ENCODE measurements around the gene ADGRG7. TPM values are rescaled to one million over a fixed set of nuclear protein-coding genes. Genes with fewer than 3 reads are reported as not detected.

Gene ADGRG7
- total and polyA plus RNA-seq, 10 donors, result not detected

DNA sequence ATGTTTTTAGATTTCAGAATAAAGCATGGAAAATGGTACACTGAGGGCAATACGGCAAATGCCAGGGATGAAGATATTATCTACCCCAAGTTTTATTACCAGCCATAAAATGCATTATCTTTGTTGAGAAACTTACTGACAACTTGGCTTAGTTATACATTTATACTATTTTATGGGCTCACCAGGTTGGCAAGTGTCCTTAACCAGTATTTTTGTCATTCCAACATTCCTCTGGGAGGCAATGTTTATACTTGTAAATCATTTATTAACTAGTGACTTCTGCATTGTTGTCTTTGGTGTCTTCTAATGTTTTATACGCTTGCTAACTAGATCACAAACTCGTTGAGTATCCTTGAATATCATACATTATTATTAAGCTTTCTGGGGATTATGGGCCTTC lies 18.0 kb upstream of the ADGRG7 start:
- Histone ChIP-seq H3K27ac (no peak overlapping the region), H3K36me3 (no peaks in the 10 kb centered on the region), H3K27me3 (replicated peaks in 1 of 7) (no peaks in the 10 kb centered on the region), H3K4me1 (peaks cover 0 to 8% (median 2%) of the 10 kb centered on the region in 6 donors), H3K4me3 (no peak overlapping the region), H3K9me3 (no peaks in the 10 kb centered on the region)
- WGBS, 5 donors, result 72 to 92% (median 77%) methylated on average over 3 of the region's 3 CpGs
- no peak for TF ChIP-seq POLR2AphosphoS5 (IDR thresholded peaks at IDR 0.05)
- no peak for TF ChIP-seq POLR2A (IDR thresholded peaks at IDR 0.05)
- TF ChIP-seq, protein P1, sequence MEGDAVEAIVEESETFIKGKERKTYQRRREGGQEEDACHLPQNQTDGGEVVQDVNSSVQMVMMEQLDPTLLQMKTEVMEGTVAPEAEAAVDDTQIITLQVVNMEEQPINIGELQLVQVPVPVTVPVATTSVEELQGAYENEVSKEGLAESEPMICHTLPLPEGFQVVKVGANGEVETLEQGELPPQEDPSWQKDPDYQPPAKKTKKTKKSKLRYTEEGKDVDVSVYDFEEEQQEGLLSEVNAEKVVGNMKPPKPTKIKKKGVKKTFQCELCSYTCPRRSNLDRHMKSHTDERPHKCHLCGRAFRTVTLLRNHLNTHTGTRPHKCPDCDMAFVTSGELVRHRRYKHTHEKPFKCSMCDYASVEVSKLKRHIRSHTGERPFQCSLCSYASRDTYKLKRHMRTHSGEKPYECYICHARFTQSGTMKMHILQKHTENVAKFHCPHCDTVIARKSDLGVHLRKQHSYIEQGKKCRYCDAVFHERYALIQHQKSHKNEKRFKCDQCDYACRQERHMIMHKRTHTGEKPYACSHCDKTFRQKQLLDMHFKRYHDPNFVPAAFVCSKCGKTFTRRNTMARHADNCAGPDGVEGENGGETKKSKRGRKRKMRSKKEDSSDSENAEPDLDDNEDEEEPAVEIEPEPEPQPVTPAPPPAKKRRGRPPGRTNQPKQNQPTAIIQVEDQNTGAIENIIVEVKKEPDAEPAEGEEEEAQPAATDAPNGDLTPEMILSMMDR (IDR thresholded peaks at IDR 0.05 in 8 of 11, conservative IDR thresholded peaks at IDR 0.05 in 3 of 11), result no peak
- no peak for DNase-seq
- intact Hi-C loops (cut with DNase I; ENCODE audit: low total_unique reads), result loop anchor here (10.0 kb wide), 2 partner anchors 277 to 757 kb away; no protein-coding TSS in a partner anchor

DNA sequence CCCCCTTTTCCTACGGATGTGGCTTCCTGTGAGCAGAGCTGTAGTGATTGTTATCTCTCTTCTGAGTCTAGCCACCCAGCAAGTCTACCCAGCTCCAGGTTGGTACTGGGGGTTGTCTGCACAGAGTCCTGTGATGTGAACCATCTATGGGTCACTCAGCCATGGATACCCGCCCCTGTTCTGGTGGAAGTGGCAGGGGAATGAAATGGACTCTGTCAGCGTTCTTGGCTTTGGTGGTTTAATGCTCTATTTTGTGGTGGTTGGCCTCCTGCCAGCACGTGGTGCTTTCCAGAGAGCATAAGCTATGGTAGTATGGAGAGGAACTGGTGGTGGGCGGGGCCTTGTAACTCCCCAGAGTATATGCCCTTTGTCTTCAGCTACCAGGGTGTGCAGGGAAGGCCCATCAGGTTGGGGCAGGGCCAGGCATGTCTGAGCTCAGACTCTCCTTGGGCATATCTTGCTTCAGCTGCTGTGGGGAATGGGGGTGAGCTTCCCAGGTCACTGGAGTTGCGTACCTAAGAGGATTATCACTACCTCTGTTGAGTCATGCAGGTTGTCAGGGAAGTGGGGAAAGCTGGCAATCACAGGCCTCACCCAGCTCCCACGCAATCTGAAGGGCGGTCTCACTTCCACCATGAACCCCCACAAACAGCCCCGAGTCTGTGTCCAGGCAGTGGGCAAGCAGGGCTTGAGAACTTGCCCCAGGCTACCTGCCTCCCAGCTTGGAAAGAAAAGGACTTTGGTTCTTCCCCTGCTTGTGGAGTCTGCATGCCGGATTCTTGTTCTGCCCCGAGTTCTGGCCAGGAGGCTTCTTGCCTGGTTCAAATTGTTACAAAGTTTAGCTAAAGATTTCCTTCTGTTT lies 9.0 kb upstream of the ADGRG7 start:
- Histone ChIP-seq H3K4me3 (no peak overlapping the region), H3K27me3 (replicated peaks in 1 of 7) (no peaks in the 10 kb centered on the region), H3K36me3 (no peaks in the 10 kb centered on the region), H3K4me1 (peaks cover 0 to 19% (median 10%) of the 10 kb centered on the region in 6 donors), H3K9me3 (peaks cover 0 to 11% (median 2%) of the 10 kb centered on the region in 8 donors), H3K27ac (no peak overlapping the region)
- TF ChIP-seq POLR2AphosphoS5 (IDR thresholded peaks at IDR 0.05) (no peak), POLR2A (IDR thresholded peaks at IDR 0.05) (no peak)
- TF ChIP-seq, protein P1 (IDR thresholded peaks at IDR 0.05 in 8 of 11, conservative IDR thresholded peaks at IDR 0.05 in 3 of 11), result no peak
- DNase-seq, result no peak
- 64 to 72% (median 66%) methylated on average over 11 of the region's 11 CpGs for WGBS, 5 donors
- intact Hi-C loops (cut with DNase I; ENCODE audit: low total_unique reads), result no loop called here

DNA sequence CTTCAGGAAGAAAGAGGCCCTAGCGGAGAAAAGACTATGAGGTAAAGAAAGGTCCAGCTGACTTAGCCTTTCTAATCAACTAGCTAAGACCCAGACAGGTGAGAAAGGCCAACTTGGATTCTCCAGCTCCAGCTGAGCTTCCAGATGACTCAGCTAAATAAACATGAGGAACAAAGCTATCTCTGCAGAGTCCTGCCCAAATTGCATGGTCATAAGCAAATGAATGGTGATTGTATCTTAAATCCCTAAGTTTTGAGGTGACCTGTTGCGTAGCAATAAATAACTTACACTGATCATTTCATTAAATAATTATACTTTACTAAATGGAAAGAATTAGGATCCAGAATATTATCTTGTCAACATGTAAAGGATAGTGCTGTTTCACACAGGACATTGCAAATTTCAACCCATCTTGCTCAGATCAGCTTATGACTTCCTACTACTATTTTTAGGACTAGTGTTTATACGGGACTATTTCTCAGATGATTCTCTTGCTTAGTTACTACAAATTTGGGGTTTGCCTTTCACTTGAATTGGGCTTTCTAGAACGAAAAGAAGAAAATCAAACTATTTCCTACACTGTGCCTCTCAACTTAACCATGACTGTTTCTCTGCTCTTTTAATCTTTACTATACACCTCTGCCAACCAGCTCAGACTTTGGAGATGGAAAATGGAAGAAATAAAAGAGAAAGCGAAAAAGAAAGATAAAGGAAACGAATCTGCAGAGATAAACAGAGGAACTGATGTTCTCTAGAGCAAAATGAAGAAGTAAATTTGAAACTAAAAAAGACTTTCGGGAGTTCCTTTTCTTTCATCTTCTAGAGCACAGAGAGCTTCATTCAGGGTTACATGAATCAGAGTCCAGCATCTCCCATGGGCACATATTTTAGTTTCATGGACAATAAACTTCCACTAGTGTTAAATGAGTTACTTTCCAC lies 6.6 kb upstream of the ADGRG7 start:
- Histone ChIP-seq H3K27me3 (replicated peaks in 1 of 7) (no peaks in the 10 kb centered on the region), H3K4me1 (peaks cover 0 to 19% (median 10%) of the 10 kb centered on the region in 6 donors), H3K36me3 (no peaks in the 10 kb centered on the region), H3K4me3 (peak overlapping the region in 4 of 8 donors; percentile 4 to 52 (median 16)), H3K9me3 (peaks cover 0 to 11% (median 2%) of the 10 kb centered on the region in 8 donors), H3K27ac (peak overlapping the region; percentile 22 to 75 (median 68))
- intact Hi-C loops (cut with DNase I; ENCODE audit: low total_unique reads), result no loop called here
- no peak for DNase-seq
- WGBS, 5 donors, result 34 to 46% (median 40%) methylated on average over 7 of the region's 7 CpGs
- TF ChIP-seq, protein P1 (IDR thresholded peaks at IDR 0.05 in 8 of 11, conservative IDR thresholded peaks at IDR 0.05 in 3 of 11), result no peak
- TF ChIP-seq POLR2A (IDR thresholded peaks at IDR 0.05) (no peak), POLR2AphosphoS5 (IDR thresholded peaks at IDR 0.05) (no peak)

All from spleen (tissue), 11 donors.